PC-9 (cell line): Measurements from ENCODE around the gene CPXM1. TPM values are rescaled to one million over a fixed set of nuclear protein-coding genes. Genes with fewer than 3 reads are reported as not detected.

Source experiments
- BruUV-seq: library from RNA; stranded (reverse); fragments of 400-500 nt; replicated peaks from 2 replicates; lab custom pipeline; 2021; lab: Mats Ljungman, UMichigan
- CTCF ChIA-PET: fragments of 300-600 bp; sonication (Branson Sonifier 250); formaldehyde crosslinking; loops from one replicate; lab custom pipeline; 2022; ENCODE audit warnings: antibody characterized with exemption; lab: Charles Lee
- POLR2A ChIA-PET: fragments of 300-600 bp; sonication (Branson Sonifier 250); formaldehyde crosslinking; loops from one replicate; lab custom pipeline; 2022; ENCODE audit warnings: antibody characterized with exemption; ENCODE audit not compliant: unreplicated experiment; lab: Charles Lee
- DNase-seq, 2 experiments: peaks; one replicate each; pipeline versions ENCODE4 v3.0.0 to v3.0.0-alpha.2; 2015 to 2022; ENCODE audit warnings: mixed read lengths in 1 of 2
- H2AFZ ChIP-seq: fragments of 200-600 bp; sonication (generic); 2 replicates; pipeline ENCODE4 v1.8.1; 2017; ENCODE audit warnings: antibody characterized with exemption
- H3F3A ChIP-seq: fragments of 200-600 bp; sonication (generic); 2 replicates; pipeline ENCODE4 v1.8.1; 2017; ENCODE audit warnings: antibody characterized with exemption, mild to moderate bottlenecking, low read depth; ENCODE audit not compliant: insufficient read depth
- H3K27ac ChIP-seq: fragments of 200-600 bp; sonication (generic); 2 replicates; pipeline ENCODE4 v1.6.1; 2016; ENCODE audit warnings: mixed run types
- H3K27me3 ChIP-seq: fragments of 200-600 bp; sonication (generic); 2 replicates; pipeline ENCODE4 v1.6.1; 2016; ENCODE audit warnings: low read depth, mixed run types; ENCODE audit not compliant: insufficient read depth
- H3K36me3 ChIP-seq: fragments of 200-600 bp; sonication (generic); 2 replicates; pipeline ENCODE4 v1.6.1; 2016; ENCODE audit warnings: low read depth, mixed run types
- H3K4me1 ChIP-seq: fragments of 200-600 bp; sonication (generic); replicated peaks from 2 replicates; pipeline ENCODE4 v1.6.1; 2016; ENCODE audit warnings: mixed run types; ENCODE audit not compliant: insufficient read depth
- H3K4me2 ChIP-seq: fragments of 200-600 bp; sonication (generic); 2 replicates; pipeline ENCODE4 v1.6.1; 2017; ENCODE audit warnings: mixed run types
- H3K4me3 ChIP-seq: fragments of 200-600 bp; sonication (generic); 2 replicates; pipeline ENCODE4 v1.6.1; 2016; ENCODE audit warnings: mixed run types
- H3K79me2 ChIP-seq: fragments of 200-600 bp; sonication (generic); 2 replicates; pipeline ENCODE4 v1.6.1; 2017; ENCODE audit warnings: low read depth, mixed run types
- H3K9me2 ChIP-seq: fragments of 200-600 bp; sonication (generic); 2 replicates; pipeline ENCODE4 v1.8.1; 2017; ENCODE audit warnings: mild to moderate bottlenecking; ENCODE audit not compliant: insufficient read depth
- H3K9me3 ChIP-seq: fragments of 200-600 bp; sonication (generic); 2 replicates; pipeline ENCODE4 v1.8.1; 2016; ENCODE audit warnings: low read depth; ENCODE audit not compliant: insufficient read depth
- H4K20me1 ChIP-seq: fragments of 200-600 bp; sonication (generic); 2 replicates; pipeline ENCODE4 v1.8.1; 2017; ENCODE audit not compliant: insufficient read depth
- EZH2 ChIP-seq: fragments of 200-600 bp; sonication (generic); IDR thresholded peaks from 2 replicates; pipeline ENCODE4 v1.8.0; 2017; ENCODE audit warnings: antibody characterized with exemption, low read depth
- intact Hi-C: fragments of 100-400 bp; cut with micrococcal nuclease; formaldehyde crosslinking; loops from one replicate; pipeline ENCODE4 v1.10.0; 2022; ENCODE audit not compliant: unreplicated experiment
- total RNA-seq: library from RNA; stranded (reverse); gene quantifications from 2 replicates; pipeline ENCODE4 v1.2.3, GENCODE V29; 2021
- TF ChIP-seq, protein P1 (sequence below): fragments of 200-600 bp; sonication (generic); conservative IDR thresholded peaks from 2 replicates; pipeline ENCODE4 v1.6.1; 2017; ENCODE audit warnings: mixed run types, antibody characterized with exemption, mild to moderate bottlenecking, moderate library complexity

The CPXM1 gene
- total RNA-seq, 1 experiment from 2014 or later: not detected

DNA sequence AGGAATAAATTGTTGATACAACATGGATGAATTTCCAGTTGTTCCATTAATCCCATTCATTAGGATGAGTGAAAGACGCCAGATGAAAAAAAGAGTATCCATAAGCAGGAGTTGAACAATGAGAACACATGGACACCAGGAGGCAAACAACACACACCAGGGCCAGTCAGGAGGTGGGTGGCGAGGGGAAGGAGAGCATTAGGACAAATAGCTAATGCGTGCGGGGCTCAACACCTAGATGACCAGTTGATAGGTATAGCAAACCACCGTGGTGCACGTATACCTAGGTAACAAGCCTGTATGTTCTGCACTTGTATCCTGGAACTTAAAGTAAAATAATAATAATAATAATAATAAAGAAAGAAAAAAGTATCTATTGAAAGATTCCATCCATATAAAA, 28.9 kb upstream of the CPXM1 start:
- H3K36me3 ChIP-seq: no peaks in the 10 kb centered on the region
- DNase-seq: no peak
- H4K20me1 ChIP-seq: no peaks in the 10 kb centered on the region
- ChIA-PET POLR2A (no interaction called here), CTCF (no interaction called here)
- no peaks in the 10 kb centered on the region for H3K9me2 ChIP-seq
- H3K79me2 ChIP-seq: no peaks in the 10 kb centered on the region
- no peak overlapping the region for H3K4me3 ChIP-seq
- no peak overlapping the region for H3K4me2 ChIP-seq
- no peak for TF ChIP-seq EZH2
- TF ChIP-seq, protein P1, sequence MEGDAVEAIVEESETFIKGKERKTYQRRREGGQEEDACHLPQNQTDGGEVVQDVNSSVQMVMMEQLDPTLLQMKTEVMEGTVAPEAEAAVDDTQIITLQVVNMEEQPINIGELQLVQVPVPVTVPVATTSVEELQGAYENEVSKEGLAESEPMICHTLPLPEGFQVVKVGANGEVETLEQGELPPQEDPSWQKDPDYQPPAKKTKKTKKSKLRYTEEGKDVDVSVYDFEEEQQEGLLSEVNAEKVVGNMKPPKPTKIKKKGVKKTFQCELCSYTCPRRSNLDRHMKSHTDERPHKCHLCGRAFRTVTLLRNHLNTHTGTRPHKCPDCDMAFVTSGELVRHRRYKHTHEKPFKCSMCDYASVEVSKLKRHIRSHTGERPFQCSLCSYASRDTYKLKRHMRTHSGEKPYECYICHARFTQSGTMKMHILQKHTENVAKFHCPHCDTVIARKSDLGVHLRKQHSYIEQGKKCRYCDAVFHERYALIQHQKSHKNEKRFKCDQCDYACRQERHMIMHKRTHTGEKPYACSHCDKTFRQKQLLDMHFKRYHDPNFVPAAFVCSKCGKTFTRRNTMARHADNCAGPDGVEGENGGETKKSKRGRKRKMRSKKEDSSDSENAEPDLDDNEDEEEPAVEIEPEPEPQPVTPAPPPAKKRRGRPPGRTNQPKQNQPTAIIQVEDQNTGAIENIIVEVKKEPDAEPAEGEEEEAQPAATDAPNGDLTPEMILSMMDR: no peak
- H3F3A ChIP-seq: peaks cover 10% of the 10 kb centered on the region
- intact Hi-C loops: no loop called here
- no TSS peak for BruUV-seq
- H3K27me3 ChIP-seq: no peaks in the 10 kb centered on the region
- H3K9me3 ChIP-seq: no peaks in the 10 kb centered on the region; the same call in 1 of the 2 replicates
- H2AFZ ChIP-seq: no peak overlapping the region
- peaks cover 19% of the 10 kb centered on the region for H3K4me1 ChIP-seq
- H3K27ac ChIP-seq: no peak overlapping the region

DNA sequence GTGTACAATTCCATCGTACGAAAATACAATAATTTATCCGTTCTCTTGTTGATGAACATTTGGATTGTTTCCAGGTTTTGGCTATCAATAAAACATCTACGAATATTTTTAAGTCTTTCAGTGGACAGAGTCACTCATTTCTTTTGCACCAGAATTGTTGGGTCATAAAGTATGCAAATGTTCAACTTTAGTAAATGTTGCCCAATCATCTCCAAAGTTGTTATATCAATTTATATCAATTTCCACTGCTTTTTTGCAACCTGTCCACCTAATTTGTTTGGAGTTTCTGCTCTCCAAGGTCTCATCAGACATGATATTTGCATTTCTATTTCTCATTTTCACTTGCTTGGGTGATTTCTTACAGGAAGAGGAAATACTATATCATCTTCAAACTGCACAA, 26.2 kb upstream of the CPXM1 start:
- Histone ChIP-seq H3K79me2 (no peaks in the 10 kb centered on the region), H3K27me3 (no peaks in the 10 kb centered on the region), H3K9me2 (no peaks in the 10 kb centered on the region), H3K36me3 (no peaks in the 10 kb centered on the region), H2AFZ (no peak overlapping the region), H4K20me1 (no peaks in the 10 kb centered on the region), H3K4me1 (peaks cover 8% of the 10 kb centered on the region), H3K9me3 (no peaks in the 10 kb centered on the region; the same call in 1 of the 2 replicates), H3K4me3 (no peak overlapping the region), H3K27ac (no peak overlapping the region), H3K4me2 (no peak overlapping the region), H3F3A (peaks cover 3% of the 10 kb centered on the region)
- DNase-seq: no peak
- intact Hi-C loops: no loop called here
- ChIA-PET CTCF (no interaction called here), POLR2A (no interaction called here)
- no TSS peak for BruUV-seq
- TF ChIP-seq, protein P1: no peak
- no peak for TF ChIP-seq EZH2

DNA sequence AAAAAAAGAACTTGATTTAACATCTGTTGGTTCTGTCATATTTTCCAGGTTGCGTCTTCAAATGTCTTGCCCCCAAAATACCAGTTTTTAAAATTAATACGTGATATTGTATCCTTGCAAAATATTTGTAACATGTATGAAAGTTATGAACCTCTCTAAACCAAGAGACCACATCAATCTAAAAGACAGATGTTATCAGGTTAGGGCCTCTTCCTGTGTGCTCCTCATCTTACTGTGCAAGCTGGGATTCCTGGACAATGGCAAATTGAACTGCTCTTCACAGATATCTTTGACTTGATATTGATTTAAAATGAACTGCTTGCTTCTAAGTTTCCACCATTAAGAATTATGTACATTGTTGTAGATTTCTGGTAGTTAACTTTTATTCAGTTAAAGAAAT, 25.3 kb upstream of the CPXM1 start:
- no peaks in the 10 kb centered on the region for H3F3A ChIP-seq

More for the DNA sequence above, 25.3 kb upstream of the CPXM1 start:
- H3K4me2 ChIP-seq: no peak overlapping the region
- H3K9me2 ChIP-seq: no peaks in the 10 kb centered on the region
- no peaks in the 10 kb centered on the region for H3K79me2 ChIP-seq
- no peak overlapping the region for H2AFZ ChIP-seq
- BruUV-seq: no TSS peak
- ChIA-PET POLR2A (interaction anchor here (0.6 kb wide), 1 partner anchor 117 kb away, joined by 5 read pairs; no protein-coding TSS in a partner anchor), CTCF (no interaction called here)
- no peaks in the 10 kb centered on the region; the same call in 1 of the 2 replicates for H3K9me3 ChIP-seq
- H3K27me3 ChIP-seq: no peaks in the 10 kb centered on the region
- no peaks in the 10 kb centered on the region for H4K20me1 ChIP-seq
- TF ChIP-seq, protein P1: no peak
- no peak for TF ChIP-seq EZH2
- no peaks in the 10 kb centered on the region for H3K36me3 ChIP-seq
- peaks cover 7% of the 10 kb centered on the region; the same call in 1 of the 2 replicates for H3K4me1 ChIP-seq
- DNase-seq: no peak
- intact Hi-C loops: no loop called here
- H3K27ac ChIP-seq: no peak overlapping the region
- no peak overlapping the region for H3K4me3 ChIP-seq
